HG02970 (cell line): ENCODE data around the gene NCK2.

Source experiments
- ATAC-seq: cut with Tn5 transposase; IDR thresholded peaks from one replicate; pipeline ENCODE4 v1.9.1; 2021; ENCODE audit warnings: mild to moderate bottlenecking, moderate library complexity, moderate number of reproducible peaks; ENCODE audit not compliant: unreplicated experiment, low FRiP score

Gene NCK2

GRCh38 chr2:105744909-105745853 lies at the start of gene NCK2:
NCK2 (plus strand) TSS chr2:105744912; CDS start chr2:105855064, 110,152 bp downstream.
- ATAC-seq, result peak; percentile 7

- no peak for ATAC-seq
These were observed 46.8 kb upstream of the NCK2 start for GRCh38 chr2:105697781-105698449.

DNA sequence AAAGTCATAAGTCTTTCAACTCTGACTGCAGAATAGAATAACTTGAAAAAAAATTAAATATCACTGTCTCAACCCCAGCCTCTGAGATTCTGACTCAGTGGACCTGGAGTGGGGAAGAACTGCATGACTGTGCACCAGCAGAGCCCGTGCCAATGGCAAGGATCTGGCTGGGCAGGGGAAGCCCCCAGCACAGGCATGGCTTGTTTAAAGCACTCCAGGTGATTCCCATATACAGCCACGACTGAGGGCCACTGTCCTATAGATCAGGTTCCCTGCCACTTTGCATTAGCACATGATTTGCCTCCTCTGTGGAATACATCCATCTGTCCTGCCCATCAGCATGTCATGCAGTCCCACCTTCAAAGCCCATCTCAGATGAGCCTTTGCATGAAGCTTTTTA lies 45.9 kb upstream of the NCK2 start:
- ATAC-seq, result no peak

DNA sequence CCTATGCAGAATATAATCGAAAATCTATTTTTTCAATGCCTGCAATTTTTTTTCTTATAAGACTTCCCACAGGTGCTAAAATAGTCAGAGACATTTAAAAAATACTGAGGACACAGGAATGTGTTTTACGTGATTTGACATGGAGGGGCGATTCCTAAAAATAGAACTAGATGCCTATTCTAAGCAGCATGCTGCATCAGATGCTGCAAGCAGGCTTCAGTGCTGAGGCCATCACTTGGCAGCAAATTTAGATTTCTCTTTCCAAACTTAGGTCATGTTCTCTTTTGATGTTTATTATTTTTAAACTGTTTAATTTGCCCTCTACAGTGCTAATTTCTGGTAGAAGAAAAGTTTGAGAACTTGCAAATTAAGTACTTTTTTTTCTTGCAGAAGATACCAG lies 43.7 kb upstream of the NCK2 start:
- ATAC-seq, result no peak

DNA sequence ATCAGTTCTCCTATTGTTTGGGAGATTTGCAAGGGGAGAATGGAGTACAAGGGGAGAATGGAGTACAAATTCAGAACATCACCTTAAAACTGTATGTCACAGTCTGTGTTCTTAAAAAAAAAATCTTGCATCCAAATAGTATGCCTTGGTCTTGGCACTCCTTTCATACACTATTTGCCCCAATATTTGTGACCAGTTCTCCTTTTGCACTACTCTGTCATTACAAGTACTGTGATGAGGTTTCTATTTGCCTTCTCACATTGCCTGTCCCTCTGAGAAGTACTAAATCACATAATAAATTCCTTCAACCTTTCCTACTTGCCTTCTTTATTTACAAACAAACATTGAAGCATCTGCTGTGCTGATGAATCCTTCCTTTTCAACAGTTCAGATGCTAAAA lies 36.0 kb upstream of the NCK2 start:
- no peak for ATAC-seq

- ATAC-seq, result no peak
These were observed 33.3 kb upstream of the NCK2 start for GRCh38 chr2:105711394-105711793.

GRCh38 chr2:105712166-105712915 lies 32.4 kb upstream of the NCK2 start:
- no peak for ATAC-seq

DNA sequence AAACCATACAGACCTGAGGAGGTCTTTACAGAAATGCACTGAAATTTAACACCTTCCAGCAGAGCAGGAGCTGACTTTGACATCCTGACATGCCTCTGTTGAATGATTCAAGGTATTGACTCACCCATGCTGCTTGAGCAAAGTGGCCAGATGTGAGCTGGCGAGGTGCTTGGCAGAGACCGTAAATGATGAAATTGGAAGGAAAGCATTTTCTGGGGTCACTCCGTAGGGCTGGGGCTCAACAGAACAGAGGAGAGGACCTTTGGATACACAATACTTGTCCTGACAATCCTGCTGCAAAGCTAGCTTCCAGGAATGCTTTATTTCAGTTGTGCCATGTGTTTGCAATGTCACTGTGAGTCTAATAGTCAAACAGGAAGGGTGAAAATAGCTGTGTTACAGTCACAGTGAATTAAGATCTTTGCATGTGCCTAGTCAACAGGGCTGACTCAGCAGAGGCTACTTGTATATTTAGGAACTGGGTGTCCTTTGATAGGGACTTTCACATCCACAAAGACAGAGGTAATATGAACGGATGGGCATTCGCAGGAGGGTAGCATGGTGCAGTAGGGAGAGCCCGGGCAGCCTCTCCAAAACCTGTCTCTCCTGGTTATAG lies 31.6 kb upstream of the NCK2 start:
- no peak for ATAC-seq

- ATAC-seq, result no peak
These were observed 30.6 kb upstream of the NCK2 start for GRCh38 chr2:105714141-105714540.

DNA sequence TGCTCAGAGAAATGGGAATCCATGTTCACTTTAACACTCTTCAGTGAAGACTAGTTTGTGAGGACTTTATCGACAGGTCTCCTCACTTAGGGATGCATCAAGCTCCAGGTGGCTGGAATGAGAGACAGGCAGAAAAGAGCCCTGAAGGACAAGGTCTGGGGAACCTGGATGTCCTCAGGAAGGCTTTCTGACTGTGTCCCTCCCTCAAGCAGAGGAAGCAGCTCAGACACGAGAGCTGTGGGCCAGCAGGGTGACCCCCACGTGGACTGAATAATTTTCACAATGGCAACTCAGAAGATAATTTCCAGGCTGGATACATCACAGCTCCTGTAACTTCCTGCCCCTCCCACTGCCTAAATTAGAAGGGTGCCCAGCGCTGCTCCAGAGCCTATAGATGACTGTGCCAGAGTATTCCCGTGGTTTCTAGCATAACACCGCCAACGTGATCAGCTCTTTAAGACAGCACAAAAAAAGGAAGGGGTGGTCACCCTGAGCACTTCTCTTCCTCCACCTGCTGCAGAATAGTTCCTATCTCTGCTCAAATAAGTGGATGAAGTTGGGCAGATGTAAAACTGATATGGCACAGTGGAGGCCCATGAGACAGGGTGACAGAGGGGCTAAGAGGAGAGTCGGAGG lies 25.7 kb upstream of the NCK2 start:
- no peak for ATAC-seq

DNA sequence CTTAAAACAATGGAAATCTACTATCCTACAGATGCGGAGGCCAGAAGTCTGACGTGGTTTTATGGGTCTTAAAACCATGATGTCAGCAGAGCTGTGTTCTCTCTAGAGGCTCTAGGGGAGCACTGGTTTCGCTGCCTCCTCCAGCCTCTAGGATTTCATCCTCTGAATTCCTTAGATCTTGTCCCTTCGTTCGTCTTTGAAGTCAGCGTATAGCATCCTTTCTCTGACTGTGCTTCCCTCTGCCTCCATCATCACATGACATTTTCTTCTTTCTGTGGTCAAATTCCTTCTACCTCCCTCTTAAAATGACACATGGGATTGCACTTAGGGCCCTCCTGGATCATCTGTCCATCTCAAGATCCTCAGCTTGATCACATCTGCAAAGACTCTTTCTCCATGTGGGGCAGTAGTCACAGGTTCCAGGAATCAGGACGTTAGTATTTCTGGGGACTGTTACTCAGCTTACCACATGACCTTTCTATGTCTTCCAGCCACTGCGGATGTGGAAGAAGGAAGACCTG lies 22.7 kb upstream of the NCK2 start:
- no peak for ATAC-seq

DNA sequence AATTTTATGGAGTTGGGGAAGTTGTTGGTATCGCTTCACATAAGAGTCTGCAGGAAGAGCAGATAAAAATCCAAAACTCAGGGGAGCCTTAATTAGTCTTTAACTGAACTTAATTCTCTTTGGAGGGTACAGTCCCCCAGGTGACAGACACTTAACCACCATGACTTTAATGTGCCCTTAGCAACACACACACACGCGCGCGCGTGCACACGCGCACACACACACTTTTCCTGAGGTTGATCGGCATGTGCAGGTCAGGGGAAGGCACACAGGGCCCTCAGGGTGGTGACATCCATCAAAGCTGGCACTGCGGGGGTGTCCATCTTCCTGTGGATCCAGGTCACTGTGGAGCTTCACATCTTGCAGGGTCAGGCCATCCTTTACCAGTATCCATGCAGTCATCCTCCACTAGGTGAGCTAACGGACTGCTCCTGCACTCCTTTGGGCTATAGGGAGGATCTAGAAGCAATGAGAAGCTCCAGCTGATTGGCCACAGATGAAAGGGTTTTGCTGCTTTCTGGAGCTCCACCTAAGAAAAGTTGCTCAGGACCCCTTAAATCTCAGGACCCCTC lies 21.9 kb upstream of the NCK2 start:
- ATAC-seq, result no peak

GRCh38 chr2:105723431-105723830 lies 21.3 kb upstream of the NCK2 start:
- ATAC-seq, result no peak

- no peak for ATAC-seq
These were observed 19.3 kb upstream of the NCK2 start for GRCh38 chr2:105725388-105725787.

DNA sequence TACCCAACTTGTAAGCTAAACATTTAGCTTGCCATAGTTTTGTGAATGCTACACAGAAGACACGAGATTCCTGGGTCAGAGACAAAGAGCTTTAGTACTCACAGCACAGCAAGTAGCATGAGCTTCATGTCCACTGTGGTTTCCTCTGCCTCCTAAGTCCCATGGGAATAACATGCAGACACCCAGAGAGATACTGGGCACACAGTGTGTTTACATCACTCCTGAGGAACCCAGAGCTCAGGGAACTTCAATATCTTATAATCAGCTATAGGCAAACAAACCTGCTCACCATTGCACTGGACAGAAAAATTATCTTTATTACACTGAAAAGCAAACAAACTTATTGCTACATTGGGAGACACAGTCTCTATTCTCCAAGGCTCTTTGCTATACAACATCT lies 14.5 kb upstream of the NCK2 start:
- no peak for ATAC-seq

GRCh38 chr2:105731511-105731910 lies 13.2 kb upstream of the NCK2 start:
- no peak for ATAC-seq

DNA sequence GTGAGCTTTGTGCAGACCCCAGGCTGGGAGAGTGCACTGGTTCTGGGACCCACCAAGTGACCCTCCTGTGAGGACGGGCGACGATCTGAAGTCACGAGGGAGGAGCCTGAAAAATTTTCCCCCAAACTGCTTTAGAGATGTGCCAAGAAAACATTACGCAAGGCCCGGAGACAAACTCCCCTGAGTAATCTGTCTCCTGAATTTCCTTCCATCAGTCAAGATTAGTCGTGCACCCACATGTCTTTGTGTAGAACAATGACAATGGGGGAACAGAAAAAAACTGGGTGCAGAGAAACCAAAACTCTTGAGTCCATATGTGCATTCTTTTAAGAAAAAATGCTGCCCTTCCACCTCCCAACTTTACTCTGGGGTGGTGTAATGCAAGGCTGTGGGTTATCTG lies 12.6 kb upstream of the NCK2 start:
- ATAC-seq, result no peak

GRCh38 chr2:105732955-105733607 lies 11.6 kb upstream of the NCK2 start:
- ATAC-seq, result no peak

GRCh38 chr2:105733875-105734274 lies 10.8 kb upstream of the NCK2 start:
- ATAC-seq, result no peak
